Measurements from ENCODE around the gene RPRD1A. TPM values are rescaled to one million over a fixed set of nuclear protein-coding genes. Genes with fewer than 3 reads are reported as not detected.

RPRD1A gene
- total and polyA plus RNA-seq, 9 of the 15 experiments (the other 6 are each of a cell fraction or from before 2014, with no cell fraction given), result 30.2 to 142 (median 66.0) TPM

GRCh38 chr18:35979112-35979511, 88.2 kb downstream of the RPRD1A start:
- CTCF ChIA-PET (ENCODE audit: low intra/inter-chr PET ratio), result no interaction called here
- no peaks in the 10 kb centered on the region for H3K27me3 ChIP-seq (ENCODE audit: control insufficient read depth in 2 of 2, insufficient read depth in 2 of 2, low read length in 2 of 2)
- peaks cover 0 to 2% of the 10 kb centered on the region in 2 experiments; a peak in 1 of 5 replicates for H3K4me1 ChIP-seq (replicated peaks in 1 of 2; ENCODE audit: control insufficient read depth in 2 of 2, insufficient read depth in 2 of 2, low read length in 2 of 2)
- FAIRE-seq (no peak), DNase-seq (ENCODE audit: extremely low read depth in 1 of 4, low spot score in 3 of 4) (no peak), ATAC-seq (no peak)
- H3K9me3 ChIP-seq (replicated peaks; ENCODE audit: control insufficient read depth, insufficient read depth, low read depth, low read length), result no peaks in the 10 kb centered on the region
- H3K9me1 ChIP-seq (ENCODE audit: control insufficient read depth, insufficient read depth, low read length), result no peaks in the 10 kb centered on the region
- in situ Hi-C loops (cut with MboI) (no loop called here), intact Hi-C loops (cut with micrococcal nuclease) (no loop called here)
- no peak overlapping the region for H3K27ac ChIP-seq (ENCODE audit: extremely low read depth, low read depth, low read length)
- no peak overlapping the region for H2AFZ ChIP-seq (ENCODE audit: low read depth, low read length)
- peaks cover 12% of the 10 kb centered on the region; the same call in 2 of the 3 replicates for H3K79me2 ChIP-seq (ENCODE audit: control insufficient read depth, insufficient read depth, low read length)
- H4K20me1 ChIP-seq (replicated peaks; ENCODE audit: control insufficient read depth, insufficient read depth, low read length), result no peaks in the 10 kb centered on the region
- H3K4me2 ChIP-seq (ENCODE audit: insufficient read depth, low read length), result no peak overlapping the region
- TF ChIP-seq NFE2L1 (tag; IDR thresholded peaks at IDR 0.05; ENCODE audit: borderline replicate concordance, low read depth), result no peak
- peak; percentile 56; the same call in 1 of the 2 replicates for TF ChIP-seq C11orf30 (IDR thresholded peaks at IDR 0.05; ENCODE audit: low read depth)
- TF ChIP-seq ZNF780A (CRISPR knock-in tag; IDR thresholded peaks at IDR 0.05), result no peak
- TF ChIP-seq MAFF (IDR thresholded peaks at IDR 0.05; ENCODE audit: low read length), result peak; percentile 41; the same call in 1 of the 2 replicates
- peak; percentile 30; the same call in 1 of the 2 replicates for TF ChIP-seq MAFK (IDR thresholded peaks at IDR 0.05; ENCODE audit: low read length)
- 0 out of 2 replicates have a peak, but pooled peaks have one; percentile 22 for TF ChIP-seq MAFG (tag; conservative IDR thresholded peaks at IDR 0.05)
- TF ChIP-seq ZNF316 (IDR thresholded peaks at IDR 0.05), result peak; percentile 82
- TF ChIP-seq ZC3H8 (IDR thresholded peaks at IDR 0.05), result no peak
- H3K4me3 ChIP-seq, result no peak overlapping the region
- no peak overlapping the region for H3K9ac ChIP-seq (ENCODE audit: insufficient read depth in 1 of 2, low read depth in 2 of 2, low read length in 2 of 2)
- no TSS peak for BruUV-seq (replicated peaks)
- POLR2A ChIA-PET, result no interaction called here
- peaks cover 73% of the 10 kb centered on the region for H3K36me3 ChIP-seq (ENCODE audit: control insufficient read depth, insufficient read depth, low read length)

- CTCF ChIA-PET (ENCODE audit: low intra/inter-chr PET ratio), result no interaction called here
- Histone ChIP-seq H3K4me3 (peak overlapping the region; percentile 87; the same call in 1 of the 2 replicates), H4K20me1 (replicated peaks; ENCODE audit: control insufficient read depth, insufficient read depth, low read length) (no peaks in the 10 kb centered on the region), H3K4me2 (ENCODE audit: insufficient read depth, low read length) (0 out of 2 replicates have a peak overlapping the region, but pooled peaks have one; percentile 91), H3K9me3 (replicated peaks; ENCODE audit: control insufficient read depth, insufficient read depth, low read depth, low read length) (no peaks in the 10 kb centered on the region), H3K79me2 (ENCODE audit: control insufficient read depth, insufficient read depth, low read length) (peaks cover 28% of the 10 kb centered on the region), H3K9me1 (ENCODE audit: control insufficient read depth, insufficient read depth, low read length) (no peaks in the 10 kb centered on the region), H3K27me3 (ENCODE audit: control insufficient read depth in 2 of 2, insufficient read depth in 2 of 2, low read length in 2 of 2) (no peaks in the 10 kb centered on the region), H3K4me1 (replicated peaks in 1 of 2; ENCODE audit: control insufficient read depth in 2 of 2, insufficient read depth in 2 of 2, low read length in 2 of 2) (peaks cover 11 to 13% of the 10 kb centered on the region in 2 experiments; a peak in 2 of 5 replicates), H2AFZ (ENCODE audit: low read depth, low read length) (no peak overlapping the region), H3K9ac (ENCODE audit: insufficient read depth in 1 of 2, low read depth in 2 of 2, low read length in 2 of 2) (no peak overlapping the region), H3K36me3 (ENCODE audit: control insufficient read depth, insufficient read depth, low read length) (peaks cover 56% of the 10 kb centered on the region), H3K27ac (ENCODE audit: extremely low read depth, low read depth, low read length) (no peak overlapping the region)
- WGBS (ENCODE audit: insufficient coverage, low coverage, missing lambda C conversion rate), result 61% methylated on average over 3 of the region's 3 CpGs
- intact Hi-C loops (cut with micrococcal nuclease) (no loop called here), in situ Hi-C loops (cut with MboI) (no loop called here)
- ATAC-seq (no peak), DNase-seq (ENCODE audit: extremely low read depth in 1 of 4, low spot score in 3 of 4) (no peak), FAIRE-seq (no peak)
- POLR2A ChIA-PET, result interaction anchor here (0.6 to 0.7 kb wide), 2 partner anchors 9 to 238 kb away, joined by 3 read pairs; no protein-coding TSS in a partner anchor
- no TSS peak for BruUV-seq (replicated peaks)
- TF ChIP-seq HDAC6 (IDR thresholded peaks at IDR 0.05; ENCODE audit: low read depth, low read length), result no peak
These were observed 93.2 kb downstream of the RPRD1A start for GRCh38 chr18:35974181-35974580.
